ENCODE data around the gene NDUFC1. TPM values are rescaled to one million over a fixed set of nuclear protein-coding genes. Genes with fewer than 3 reads are reported as not detected.
A peak's percentile ranks its signal among the peaks of the same experiment; 100 is the strongest.
"Not testable (repeated sequence)": the region's sequence is repeated elsewhere in the genome, so short reads cannot be mapped to it uniquely, and the experiment has no call there.

Gene NDUFC1
- total RNA-seq = 10 to 100 TPM; 43.4 to 44.2 TPM

- peaks cover 58% of the 10 kb centered on the region for H3K4me1 Mint-ChIP-seq (ENCODE audit: low read depth)
- no peaks in the 10 kb centered on the region for H3K9me3 Mint-ChIP-seq
- H3K4me3 Mint-ChIP-seq = peak within 1 kb of the TSS; percentile 100
- peak; percentile 80 for DNase-seq
- CTCF ChIA-PET = interaction anchor here (0.7 to 1.4 kb wide), 4 partner anchors 10 to 301 kb away, joined by 3 to 4 read pairs (median 3); no protein-coding TSS in a partner anchor
- intact Hi-C loops (cut with micrococcal nuclease) = loop anchor here (1.0 to 5.0 kb wide), 10 partner anchors 31 to 1220 kb away; partner anchors contain the start of genes ELF2, ELMOD2, MAML3 and NOCT
- peaks cover 38% of the 10 kb centered on the region for H3K36me3 Mint-ChIP-seq (ENCODE audit: low read depth)
- H3K27me3 Mint-ChIP-seq (ENCODE audit: low read depth) = no peaks in the 10 kb centered on the region
- peak within 1 kb of the TSS; percentile 98 for H3K27ac Mint-ChIP-seq
Observed at GRCh38 chr4:139301821-139302611, at the start of gene NDUFC1. NDUFC1 (minus strand) TSS chr4:139302477; CDS start chr4:139295798, 6,679 bp downstream.

GRCh38 chr4:139337612-139338011 is 35.3 kb upstream of the NDUFC1 start:
- Mint-ChIP-seq H3K36me3 (ENCODE audit: low read depth) (peaks cover 29% of the 10 kb centered on the region), H3K4me1 (ENCODE audit: low read depth) (peaks cover 21% of the 10 kb centered on the region), H3K27ac (no peak overlapping the region), H3K9me3 (no peaks in the 10 kb centered on the region), H3K27me3 (ENCODE audit: low read depth) (no peaks in the 10 kb centered on the region), H3K4me3 (no peak overlapping the region)
- no peak for DNase-seq
- CTCF ChIA-PET = interaction anchor here (0.7 kb wide), 1 partner anchor 54 kb away, joined by 4 read pairs; no protein-coding TSS in a partner anchor
- intact Hi-C loops (cut with micrococcal nuclease) = no loop called here

- intact Hi-C loops (cut with micrococcal nuclease) = loop anchor here (1.0 to 2.0 kb wide), 2 partner anchors 31 to 66 kb away; partner anchors contain the start of gene NDUFC1
Observed at GRCh38 chr4:139333046-139333445, 30.8 kb upstream of the NDUFC1 start.

GRCh38 chr4:139331185-139331584 is 28.9 kb upstream of the NDUFC1 start:
- Mint-ChIP-seq H3K27me3 (ENCODE audit: low read depth) (no peaks in the 10 kb centered on the region), H3K4me1 (ENCODE audit: low read depth) (peaks cover 52% of the 10 kb centered on the region), H3K36me3 (ENCODE audit: low read depth) (peaks cover 37% of the 10 kb centered on the region), H3K27ac (no peak overlapping the region), H3K4me3 (no peak overlapping the region), H3K9me3 (no peaks in the 10 kb centered on the region)
- no peak for DNase-seq
- intact Hi-C loops (cut with micrococcal nuclease) = no loop called here
- CTCF ChIA-PET = interaction anchor here (0.6 to 1.4 kb wide), 4 partner anchors 9 to 326 kb away, joined by 3 to 4 read pairs (median 3); no protein-coding TSS in a partner anchor

More at GRCh38 chr4:139333046-139333445, 30.8 kb upstream of the NDUFC1 start:
- Mint-ChIP-seq H3K27ac (peak overlapping the region; percentile 68), H3K4me1 (ENCODE audit: low read depth) (peaks cover 53% of the 10 kb centered on the region), H3K9me3 (no peaks in the 10 kb centered on the region), H3K36me3 (ENCODE audit: low read depth) (peaks cover 34% of the 10 kb centered on the region), H3K27me3 (ENCODE audit: low read depth) (no peaks in the 10 kb centered on the region), H3K4me3 (no peak overlapping the region)
- no peak for DNase-seq
- CTCF ChIA-PET = interaction anchor here (0.7 to 1.0 kb wide), 2 partner anchors 36 to 37 kb away, joined by 3 to 4 read pairs; no protein-coding TSS in a partner anchor

- Mint-ChIP-seq H3K27ac (no peak overlapping the region), H3K36me3 (ENCODE audit: low read depth) (peaks cover 37% of the 10 kb centered on the region), H3K9me3 (no peaks in the 10 kb centered on the region), H3K4me3 (no peak overlapping the region), H3K27me3 (ENCODE audit: low read depth) (no peaks in the 10 kb centered on the region), H3K4me1 (ENCODE audit: low read depth) (peaks cover 52% of the 10 kb centered on the region)
- intact Hi-C loops (cut with micrococcal nuclease) = no loop called here
- CTCF ChIA-PET = interaction anchor here (0.9 kb wide), 1 partner anchor 55 kb away, joined by 3 read pairs; no protein-coding TSS in a partner anchor
- DNase-seq = no peak
Observed at GRCh38 chr4:139330283-139330682, 28.0 kb upstream of the NDUFC1 start.

- no peak overlapping the region for H3K4me3 Mint-ChIP-seq
- peaks cover 37% of the 10 kb centered on the region for H3K36me3 Mint-ChIP-seq (ENCODE audit: low read depth)
- CTCF ChIA-PET = interaction anchor here (0.9 kb wide), 1 partner anchor 55 kb away, joined by 3 read pairs; no protein-coding TSS in a partner anchor
- peaks cover 53% of the 10 kb centered on the region for H3K4me1 Mint-ChIP-seq (ENCODE audit: low read depth)
- DNase-seq = no peak
- no peaks in the 10 kb centered on the region for H3K9me3 Mint-ChIP-seq
- no peak overlapping the region for H3K27ac Mint-ChIP-seq
- no peaks in the 10 kb centered on the region for H3K27me3 Mint-ChIP-seq (ENCODE audit: low read depth)
- intact Hi-C loops (cut with micrococcal nuclease) = no loop called here
Observed at GRCh38 chr4:139329665-139330200, 27.5 kb upstream of the NDUFC1 start.

GRCh38 chr4:139324620-139325019 is 22.3 kb upstream of the NDUFC1 start:
- no peaks in the 10 kb centered on the region for H3K9me3 Mint-ChIP-seq
- peaks cover 48% of the 10 kb centered on the region for H3K4me1 Mint-ChIP-seq (ENCODE audit: low read depth)
- intact Hi-C loops (cut with micrococcal nuclease) = no loop called here
- H3K4me3 Mint-ChIP-seq = no peak overlapping the region
- H3K27ac Mint-ChIP-seq = no peak overlapping the region
- no peaks in the 10 kb centered on the region for H3K27me3 Mint-ChIP-seq (ENCODE audit: low read depth)
- peaks cover 36% of the 10 kb centered on the region for H3K36me3 Mint-ChIP-seq (ENCODE audit: low read depth)
- DNase-seq = no peak
- CTCF ChIA-PET = no interaction called here

- peaks cover 46% of the 10 kb centered on the region for H3K4me1 Mint-ChIP-seq (ENCODE audit: low read depth)
- CTCF ChIA-PET = interaction anchor here (1.0 to 1.4 kb wide), 2 partner anchors 9 to 12 kb away, joined by 3 to 4 read pairs; no protein-coding TSS in a partner anchor
- H3K9me3 Mint-ChIP-seq; H3K4me3 Mint-ChIP-seq; H3K27ac Mint-ChIP-seq; DNase-seq; intact Hi-C loops (cut with micrococcal nuclease); H3K27me3 Mint-ChIP-seq (ENCODE audit: low read depth): not testable (repeated sequence)
- H3K36me3 Mint-ChIP-seq (ENCODE audit: low read depth) = peaks cover 17% of the 10 kb centered on the region
Observed at GRCh38 chr4:139322541-139322940, 20.3 kb upstream of the NDUFC1 start.

- H3K27me3 Mint-ChIP-seq (ENCODE audit: low read depth); H3K9me3 Mint-ChIP-seq; H3K27ac Mint-ChIP-seq; DNase-seq; intact Hi-C loops (cut with micrococcal nuclease); H3K4me3 Mint-ChIP-seq: not testable (repeated sequence)
- Mint-ChIP-seq H3K36me3 (ENCODE audit: low read depth) (peaks cover 15% of the 10 kb centered on the region), H3K4me1 (ENCODE audit: low read depth) (peaks cover 50% of the 10 kb centered on the region)
- CTCF ChIA-PET = interaction anchor here (0.7 to 1.0 kb wide), 2 partner anchors 9 to 292 kb away, joined by 3 to 4 read pairs; no protein-coding TSS in a partner anchor
Observed at GRCh38 chr4:139322070-139322469, 19.8 kb upstream of the NDUFC1 start.

GRCh38 chr4:139319571-139319970 is 17.3 kb upstream of the NDUFC1 start:
- no peak overlapping the region for H3K27ac Mint-ChIP-seq
- no peaks in the 10 kb centered on the region for H3K9me3 Mint-ChIP-seq
- H3K4me3 Mint-ChIP-seq = no peak overlapping the region
- CTCF ChIA-PET = no interaction called here
- intact Hi-C loops (cut with micrococcal nuclease) = loop anchor here (10.0 kb wide), 1 partner anchor 1785 kb away; the partner anchor contains the start of gene PCDH18
- H3K27me3 Mint-ChIP-seq (ENCODE audit: low read depth) = no peaks in the 10 kb centered on the region
- no peak for DNase-seq
- peaks cover 68% of the 10 kb centered on the region for H3K4me1 Mint-ChIP-seq (ENCODE audit: low read depth)
- peaks cover 15% of the 10 kb centered on the region for H3K36me3 Mint-ChIP-seq (ENCODE audit: low read depth)

- Mint-ChIP-seq H3K4me3 (no peak overlapping the region), H3K4me1 (ENCODE audit: low read depth) (peaks cover 73% of the 10 kb centered on the region), H3K27me3 (ENCODE audit: low read depth) (no peaks in the 10 kb centered on the region), H3K27ac (no peak overlapping the region), H3K9me3 (no peaks in the 10 kb centered on the region), H3K36me3 (ENCODE audit: low read depth) (peaks cover 15% of the 10 kb centered on the region)
- intact Hi-C loops (cut with micrococcal nuclease) = loop anchor here (10.0 kb wide), 1 partner anchor 1783 kb away; the partner anchor contains the start of gene PCDH18
- DNase-seq = no peak
- CTCF ChIA-PET = interaction anchor here (1.2 kb wide), 1 partner anchor 17 kb away, joined by 3 read pairs; the partner anchor contains the start of gene NAA15
Observed at GRCh38 chr4:139317635-139318034, 15.4 kb upstream of the NDUFC1 start.

GRCh38 chr4:139316733-139317132 is 14.5 kb upstream of the NDUFC1 start:
- no peak overlapping the region for H3K27ac Mint-ChIP-seq
- no peaks in the 10 kb centered on the region for H3K9me3 Mint-ChIP-seq
- no peak for DNase-seq
- intact Hi-C loops (cut with micrococcal nuclease) = loop anchor here (10.0 kb wide), 1 partner anchor 1782 kb away; the partner anchor contains the start of gene PCDH18
- H3K4me3 Mint-ChIP-seq = no peak overlapping the region
- no peaks in the 10 kb centered on the region for H3K27me3 Mint-ChIP-seq (ENCODE audit: low read depth)
- CTCF ChIA-PET = no interaction called here
- peaks cover 74% of the 10 kb centered on the region for H3K4me1 Mint-ChIP-seq (ENCODE audit: low read depth)
- H3K36me3 Mint-ChIP-seq (ENCODE audit: low read depth) = peaks cover 13% of the 10 kb centered on the region

All from activated naive CD4-positive, alpha-beta T cell treated with anti-CD3 and anti-CD28 coated beads for 36 hours (primary cell).